HCT116 (cell line): ENCODE data around the gene KCNK13.

ENCODE experiments used
- EZH2 ChIP-seq: fragments of 200-600 bp; sonication (generic); IDR thresholded peaks from 2 replicates; pipeline ENCODE4 v1.6.1; 2017; ENCODE audit warnings: antibody characterized with exemption, mixed run types
- POLR2AphosphoS5 ChIP-seq: IDR thresholded peaks from 2 replicates; pipeline ENCODE4 v1.6.1; 2011; ENCODE audit warnings: mild to moderate bottlenecking, low read depth, low read length, moderate library complexity
- TF ChIP-seq, protein P1 (sequence below), 3 experiments: fragments of 200-600 bp in 1 of 3; sonication (generic) in 1 of 3; IDR thresholded peaks in 2 of 3; conservative IDR thresholded peaks in 1 of 3; 2 replicates each; pipeline ENCODE4 v1.5.1; 2012 to 2017; ENCODE audit warnings: low read depth in 2 of 3, low read length in 2 of 3, antibody characterized with exemption in 1 of 3, borderline replicate concordance in 1 of 3, control low read depth in 1 of 3, mild to moderate bottlenecking in 1 of 3, mixed read lengths in 1 of 3, mixed run types in 1 of 3, moderate library complexity in 1 of 3; ENCODE audit not compliant: insufficient read depth in 1 of 3

DNA sequence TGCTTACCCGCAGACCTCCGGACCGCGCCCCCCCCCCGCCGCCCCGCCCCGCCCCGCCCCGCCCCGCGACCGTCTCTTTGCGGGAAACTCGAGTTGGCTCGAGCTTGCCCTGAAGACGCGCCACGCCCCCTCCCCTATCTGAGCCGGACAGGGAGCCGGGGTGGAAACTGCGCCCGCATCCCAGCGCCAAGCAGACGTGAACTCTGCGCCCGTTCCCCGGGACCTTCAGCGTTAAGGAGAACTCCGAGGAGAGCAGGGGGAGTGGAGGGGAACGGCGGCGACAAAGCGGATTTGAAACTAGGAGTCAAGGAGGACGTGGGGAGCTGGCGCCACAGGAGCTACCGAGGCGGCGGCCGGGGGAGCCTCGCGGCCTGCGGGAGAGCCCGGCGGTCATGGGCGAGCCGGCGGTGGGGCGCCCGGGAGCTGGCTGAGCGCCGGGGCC, at the start of gene KCNK13:
- TF ChIP-seq, protein P1, sequence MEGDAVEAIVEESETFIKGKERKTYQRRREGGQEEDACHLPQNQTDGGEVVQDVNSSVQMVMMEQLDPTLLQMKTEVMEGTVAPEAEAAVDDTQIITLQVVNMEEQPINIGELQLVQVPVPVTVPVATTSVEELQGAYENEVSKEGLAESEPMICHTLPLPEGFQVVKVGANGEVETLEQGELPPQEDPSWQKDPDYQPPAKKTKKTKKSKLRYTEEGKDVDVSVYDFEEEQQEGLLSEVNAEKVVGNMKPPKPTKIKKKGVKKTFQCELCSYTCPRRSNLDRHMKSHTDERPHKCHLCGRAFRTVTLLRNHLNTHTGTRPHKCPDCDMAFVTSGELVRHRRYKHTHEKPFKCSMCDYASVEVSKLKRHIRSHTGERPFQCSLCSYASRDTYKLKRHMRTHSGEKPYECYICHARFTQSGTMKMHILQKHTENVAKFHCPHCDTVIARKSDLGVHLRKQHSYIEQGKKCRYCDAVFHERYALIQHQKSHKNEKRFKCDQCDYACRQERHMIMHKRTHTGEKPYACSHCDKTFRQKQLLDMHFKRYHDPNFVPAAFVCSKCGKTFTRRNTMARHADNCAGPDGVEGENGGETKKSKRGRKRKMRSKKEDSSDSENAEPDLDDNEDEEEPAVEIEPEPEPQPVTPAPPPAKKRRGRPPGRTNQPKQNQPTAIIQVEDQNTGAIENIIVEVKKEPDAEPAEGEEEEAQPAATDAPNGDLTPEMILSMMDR (IDR thresholded peaks at IDR 0.05 in 2 of 3, conservative IDR thresholded peaks at IDR 0.05 in 1 of 3; ENCODE audit: borderline replicate concordance in 1 of 3, insufficient read depth in 1 of 3, low read depth in 2 of 3, low read length in 2 of 3) = no peak
- TF ChIP-seq POLR2AphosphoS5 (no peak), EZH2 (no peak)
